HepG2 (cell line): ENCODE results near the gene MYCBPAP. TPM values are rescaled to one million over a fixed set of nuclear protein-coding genes. Genes with fewer than 3 reads are reported as not detected.

Source experiments
- MEIS1 ChIP-seq: sonication (generic); formaldehyde crosslinking; IDR thresholded peaks from 2 replicates; pipeline ENCODE4 v1.9.0; 2021; ENCODE audit warnings: mild to moderate bottlenecking, missing genetic modification reagents, moderate library complexity, borderline replicate concordance
- MXD3 ChIP-seq: IDR thresholded peaks from 2 replicates; pipeline ENCODE4 v1.6.1; 2016; ENCODE audit warnings: mild to moderate bottlenecking, missing biosample characterization, missing genetic modification reagents
- NR2F1 ChIP-seq, 2 experiments: fragments of 450-650 bp in 1 of 2; formaldehyde crosslinking in 1 of 2; IDR thresholded peaks; 2 replicates each; pipeline versions ENCODE4 v1.5.0 to v1.6.1; 2016 to 2020; ENCODE audit warnings: mild to moderate bottlenecking in 1 of 2, missing compliant biosample characterization in 1 of 2, missing genetic modification reagents in 1 of 2, moderate library complexity in 1 of 2
- PHF5A ChIP-seq: IDR thresholded peaks from one replicate; pipeline ENCODE4 v1.6.1; 2018; ENCODE audit warnings: low read depth, missing genetic modification reagents; ENCODE audit not compliant: unreplicated experiment
- POLR2AphosphoS2 ChIP-seq: IDR thresholded peaks from 2 replicates; pipeline ENCODE4 v1.6.1; 2011; ENCODE audit warnings: low read depth, low read length, improper control_type of control experiment
- SIX4 ChIP-seq: sonication (generic); formaldehyde crosslinking; IDR thresholded peaks from 2 replicates; pipeline ENCODE4 v1.4.0; 2020; ENCODE audit warnings: missing genetic modification reagents
- TBX2 ChIP-seq: sonication (generic); formaldehyde crosslinking; IDR thresholded peaks from 2 replicates; pipeline ENCODE4 v1.5.0; 2020; ENCODE audit warnings: missing genetic modification reagents, mild to moderate bottlenecking, borderline replicate concordance
- TIGD3 ChIP-seq: sonication (generic); formaldehyde crosslinking; IDR thresholded peaks from 2 replicates; pipeline ENCODE4 v1.5.1; 2020; ENCODE audit warnings: mild to moderate bottlenecking, missing genetic modification reagents, borderline replicate concordance
- ZNF362 ChIP-seq: sonication (generic); formaldehyde crosslinking; IDR thresholded peaks from 2 replicates; pipeline ENCODE4 v1.4.0; 2020; ENCODE audit warnings: missing genetic modification reagents, mild to moderate bottlenecking, borderline replicate concordance
- ZNF556 ChIP-seq: sonication (generic); formaldehyde crosslinking; IDR thresholded peaks from 2 replicates; pipeline ENCODE4 v1.4.0; 2020; ENCODE audit warnings: mild to moderate bottlenecking, missing genetic modification reagents, borderline replicate concordance
- ZNF609 ChIP-seq: sonication (generic); formaldehyde crosslinking; IDR thresholded peaks from 2 replicates; pipeline ENCODE4 v1.4.0; 2020; ENCODE audit warnings: mild to moderate bottlenecking, missing genetic modification reagents, borderline replicate concordance
- ZSCAN5A ChIP-seq: sonication (generic); formaldehyde crosslinking; IDR thresholded peaks from 2 replicates; pipeline ENCODE4 v1.8.0; 2022; ENCODE audit warnings: mild to moderate bottlenecking, missing genetic modification reagents, borderline replicate concordance
- polyA plus RNA-seq, 8 experiments: library from polyadenylated mRNA; depleted of rRNA in 3 of 8; stranded (reverse) in 7 of 8; unstranded in 1 of 8; fragments of >200 nt; fragmentation: Illumina TruSeq in 4 of 8; extraction: Trizol in 4 of 8; gene quantifications; 2 replicates each; pipeline versions ENCODE4 v1.2.1 to v1.2.3, GENCODE V29; 2011 to 2016; ENCODE audit warnings: low read depth in 4 of 8, missing spikeins in 1 of 8, mixed read lengths in 1 of 8; ENCODE audit not compliant: insufficient read depth in 1 of 8
- total RNA-seq, 5 experiments: library from RNA; depleted of rRNA; stranded (reverse); fragments of >200 nt; fragmentation: Illumina TruSeq; extraction: Trizol; gene quantifications; 2 replicates each; pipeline ENCODE4 v1.2.3, GENCODE V29; 2016; ENCODE audit warnings: low read depth in 1 of 5
- TF ChIP-seq, protein P1 (sequence below): sonication (generic); formaldehyde crosslinking; IDR thresholded peaks from 2 replicates; pipeline ENCODE4 v1.4.0; 2020; ENCODE audit warnings: missing genetic modification reagents

The MYCBPAP gene
- total and polyA plus RNA-seq, 2 of the 13 experiments (the other 11 are each of a cell fraction or from before 2014, with no cell fraction given): 0.22 to 0.24 TPM

DNA sequence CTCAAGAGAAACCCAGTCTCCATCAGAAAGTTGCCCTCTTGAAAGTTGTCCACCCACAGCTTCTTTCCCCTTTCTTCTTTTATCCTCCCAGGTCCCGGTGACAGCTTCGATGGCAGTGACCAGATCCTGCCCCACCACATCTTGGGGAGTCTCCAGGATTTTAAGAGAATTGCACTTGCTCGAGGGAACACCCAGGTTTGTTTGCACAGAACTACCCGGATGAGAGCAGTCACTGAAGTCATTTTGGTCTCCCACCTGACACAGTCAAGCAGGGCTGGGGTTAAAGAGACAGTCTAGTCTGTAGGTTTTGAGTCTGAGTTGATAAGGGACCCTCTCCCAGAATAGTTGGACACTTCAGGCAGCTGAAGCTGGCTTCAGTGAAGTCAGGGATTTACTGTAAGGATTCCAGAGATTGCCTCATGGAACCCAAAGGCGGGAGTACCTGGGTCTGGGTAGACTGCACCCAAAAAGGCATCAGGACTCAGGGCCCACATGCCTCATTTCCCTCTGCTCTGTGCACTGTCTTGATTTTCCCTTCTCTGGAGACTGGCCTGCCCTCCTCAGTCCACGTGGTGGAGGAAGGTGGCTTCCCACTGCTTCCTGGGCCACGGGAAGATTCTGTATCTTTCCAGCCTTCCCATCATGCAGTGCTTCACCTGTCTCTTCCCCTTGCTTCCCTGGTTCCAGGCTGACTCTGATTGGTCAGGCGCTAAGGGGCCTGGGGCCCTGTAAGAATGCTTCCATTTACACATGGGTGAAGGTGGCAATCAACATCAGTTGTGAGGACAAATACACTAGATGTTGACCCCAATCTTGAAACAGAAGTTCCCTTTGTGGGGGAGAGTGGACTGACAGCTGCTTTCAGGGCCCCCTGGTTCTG is 9.5 kb downstream of the MYCBPAP start (continued):
- 0 out of 2 replicates have a peak, but pooled peaks have one; percentile 29 for TF ChIP-seq ZSCAN5A
- TF ChIP-seq MXD3 (CRISPR knock-in tag): no peak; the same call in 1 of the 2 replicates
- TF ChIP-seq ZNF556 (CRISPR knock-in tag): no peak
- peak; percentile 45; the same call in 1 of the 2 replicates for TF ChIP-seq TBX2
- TF ChIP-seq SIX4 (CRISPR knock-in tag): 0 out of 2 replicates have a peak, but pooled peaks have one; percentile 8
- no peak for TF ChIP-seq POLR2AphosphoS2
- no peak for TF ChIP-seq MEIS1
- TF ChIP-seq NR2F1 (CRISPR knock-in tag; IDR thresholded peaks at IDR 0.05): no peak
- TF ChIP-seq PHF5A (CRISPR knock-in tag): no peak
- TF ChIP-seq, protein P1, sequence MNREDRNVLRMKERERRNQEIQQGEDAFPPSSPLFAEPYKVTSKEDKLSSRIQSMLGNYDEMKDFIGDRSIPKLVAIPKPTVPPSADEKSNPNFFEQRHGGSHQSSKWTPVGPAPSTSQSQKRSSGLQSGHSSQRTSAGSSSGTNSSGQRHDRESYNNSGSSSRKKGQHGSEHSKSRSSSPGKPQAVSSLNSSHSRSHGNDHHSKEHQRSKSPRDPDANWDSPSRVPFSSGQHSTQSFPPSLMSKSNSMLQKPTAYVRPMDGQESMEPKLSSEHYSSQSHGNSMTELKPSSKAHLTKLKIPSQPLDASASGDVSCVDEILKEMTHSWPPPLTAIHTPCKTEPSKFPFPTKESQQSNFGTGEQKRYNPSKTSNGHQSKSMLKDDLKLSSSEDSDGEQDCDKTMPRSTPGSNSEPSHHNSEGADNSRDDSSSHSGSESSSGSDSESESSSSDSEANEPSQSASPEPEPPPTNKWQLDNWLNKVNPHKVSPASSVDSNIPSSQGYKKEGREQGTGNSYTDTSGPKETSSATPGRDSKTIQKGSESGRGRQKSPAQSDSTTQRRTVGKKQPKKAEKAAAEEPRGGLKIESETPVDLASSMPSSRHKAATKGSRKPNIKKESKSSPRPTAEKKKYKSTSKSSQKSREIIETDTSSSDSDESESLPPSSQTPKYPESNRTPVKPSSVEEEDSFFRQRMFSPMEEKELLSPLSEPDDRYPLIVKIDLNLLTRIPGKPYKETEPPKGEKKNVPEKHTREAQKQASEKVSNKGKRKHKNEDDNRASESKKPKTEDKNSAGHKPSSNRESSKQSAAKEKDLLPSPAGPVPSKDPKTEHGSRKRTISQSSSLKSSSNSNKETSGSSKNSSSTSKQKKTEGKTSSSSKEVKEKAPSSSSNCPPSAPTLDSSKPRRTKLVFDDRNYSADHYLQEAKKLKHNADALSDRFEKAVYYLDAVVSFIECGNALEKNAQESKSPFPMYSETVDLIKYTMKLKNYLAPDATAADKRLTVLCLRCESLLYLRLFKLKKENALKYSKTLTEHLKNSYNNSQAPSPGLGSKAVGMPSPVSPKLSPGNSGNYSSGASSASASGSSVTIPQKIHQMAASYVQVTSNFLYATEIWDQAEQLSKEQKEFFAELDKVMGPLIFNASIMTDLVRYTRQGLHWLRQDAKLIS (CRISPR knock-in tag): no peak; the same call in 1 of the 2 replicates
- no peak for TF ChIP-seq ZNF609 (CRISPR knock-in tag)
- TF ChIP-seq ZNF362 (CRISPR knock-in tag): no peak
- no peak for TF ChIP-seq TIGD3
